A549 treated with ZK216348 at 1 μM for 4 hours (cell line): Measurements from ENCODE around the gene NOL4. TPM values are rescaled to one million over a fixed set of nuclear protein-coding genes. Genes with fewer than 3 reads are reported as not detected.

ENCODE experiments used
- total RNA-seq: library from RNA; stranded (reverse); fragments of 200-300 nt; extraction: Qiagen RNA extraction; gene quantifications from 5 replicates; pipeline ENCODE4 v1.2.3, GENCODE V29; 2022; ENCODE audit warnings: low read depth

NOL4 gene, protein sequence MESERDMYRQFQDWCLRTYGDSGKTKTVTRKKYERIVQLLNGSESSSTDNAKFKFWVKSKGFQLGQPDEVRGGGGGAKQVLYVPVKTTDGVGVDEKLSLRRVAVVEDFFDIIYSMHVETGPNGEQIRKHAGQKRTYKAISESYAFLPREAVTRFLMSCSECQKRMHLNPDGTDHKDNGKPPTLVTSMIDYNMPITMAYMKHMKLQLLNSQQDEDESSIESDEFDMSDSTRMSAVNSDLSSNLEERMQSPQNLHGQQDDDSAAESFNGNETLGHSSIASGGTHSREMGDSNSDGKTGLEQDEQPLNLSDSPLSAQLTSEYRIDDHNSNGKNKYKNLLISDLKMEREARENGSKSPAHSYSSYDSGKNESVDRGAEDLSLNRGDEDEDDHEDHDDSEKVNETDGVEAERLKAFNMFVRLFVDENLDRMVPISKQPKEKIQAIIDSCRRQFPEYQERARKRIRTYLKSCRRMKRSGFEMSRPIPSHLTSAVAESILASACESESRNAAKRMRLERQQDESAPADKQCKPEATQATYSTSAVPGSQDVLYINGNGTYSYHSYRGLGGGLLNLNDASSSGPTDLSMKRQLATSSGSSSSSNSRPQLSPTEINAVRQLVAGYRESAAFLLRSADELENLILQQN
- not detected in 5 replicates for total RNA-seq

DNA sequence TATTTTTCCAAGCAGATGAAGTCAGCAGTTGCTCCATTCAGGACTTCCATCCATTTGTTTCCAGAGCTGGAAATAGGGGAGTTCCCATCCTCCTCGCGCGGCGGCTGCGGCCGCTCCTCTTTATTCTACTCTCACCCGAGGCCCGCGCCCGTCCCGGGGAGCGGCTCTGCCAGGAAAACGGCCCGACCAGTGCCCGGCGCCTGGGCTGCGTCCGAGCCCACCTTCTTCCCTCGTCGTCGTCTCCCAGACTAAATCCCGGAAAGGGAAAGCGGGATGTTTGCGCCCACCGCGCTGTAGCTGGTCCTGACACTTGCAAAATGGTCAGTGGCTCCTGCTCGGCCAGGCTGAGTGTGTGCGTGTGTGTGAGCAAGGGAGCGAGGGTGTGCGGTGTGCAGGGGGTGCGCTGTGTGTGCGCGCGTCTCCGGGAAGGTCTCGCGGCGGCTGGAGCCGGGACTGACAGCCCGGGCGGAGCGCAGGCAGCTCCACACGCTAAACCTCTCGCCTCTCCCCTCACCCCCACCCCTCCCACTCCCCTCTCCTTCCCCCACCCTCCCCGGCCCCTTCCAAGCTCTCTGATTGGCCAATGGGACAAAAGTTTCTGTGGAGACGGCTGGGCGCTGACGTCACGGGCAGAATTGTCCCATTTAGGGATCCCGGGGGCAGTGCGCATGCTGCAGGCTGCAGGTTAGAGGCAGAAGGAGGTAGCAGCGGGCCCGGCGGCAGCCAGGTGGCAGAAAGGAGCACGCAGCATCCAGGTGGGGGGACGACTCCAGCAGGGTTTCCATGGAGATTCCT is at the start of gene NOL4:
Gene NOL4 (minus strand): TSS at position 491 of the 795 bp plus-strand sequence. CDS start 1,660 bp downstream, outside the sequence.

